Neuronal stem cell (in vitro differentiated cells): ENCODE results near the gene MAPK13.

ENCODE experiments used
- DNase-seq: peaks from one replicate; pipeline ENCODE4 v3.0.0-alpha.2; 2013; ENCODE audit warnings: low spot score
- H2AFZ ChIP-seq: one replicate; pipeline ENCODE4 v1.6.1; 2013; ENCODE audit warnings: mild to moderate bottlenecking, low read length, inconsistent platforms
- H2AK5ac ChIP-seq: 2 replicates; pipeline ENCODE4 v1.6.1; 2013; ENCODE audit warnings: low read depth, mild to moderate bottlenecking, inconsistent platforms, low read length, moderate library complexity, mixed read lengths
- H2BK120ac ChIP-seq: 2 replicates; pipeline ENCODE4 v1.6.1; 2013; ENCODE audit warnings: low read depth, mild to moderate bottlenecking, inconsistent platforms, low read length, moderate library complexity, mixed read lengths
- H2BK12ac ChIP-seq: one replicate; pipeline ENCODE4 v1.6.1; 2013; ENCODE audit warnings: low read length, inconsistent platforms
- H2BK15ac ChIP-seq: 2 replicates; pipeline ENCODE4 v1.6.1; 2013; ENCODE audit warnings: mild to moderate bottlenecking, low read length, inconsistent platforms, mixed read lengths
- H2BK5ac ChIP-seq: one replicate; pipeline ENCODE4 v1.6.1; 2013; ENCODE audit warnings: inconsistent platforms, mild to moderate bottlenecking, low read length, moderate library complexity
- H3K14ac ChIP-seq: one replicate; pipeline ENCODE4 v1.6.1; 2013; ENCODE audit warnings: low read length, inconsistent platforms
- H3K18ac ChIP-seq: 2 replicates; pipeline ENCODE4 v1.6.1; 2013; ENCODE audit warnings: low read length, inconsistent platforms
- H3K23ac ChIP-seq: 2 replicates; pipeline ENCODE4 v1.6.1; 2013; ENCODE audit warnings: low read depth, mild to moderate bottlenecking, mixed read lengths, low read length, inconsistent platforms; ENCODE audit not compliant: poor library complexity
- H3K27ac ChIP-seq: replicated peaks from 3 replicates; pipeline ENCODE4 v1.5.1; 2013; ENCODE audit warnings: low read length, inconsistent platforms
- H3K27me3 ChIP-seq, 3 experiments: 2 replicates each; pipeline ENCODE4 v1.6.1; 2013; ENCODE audit warnings: low read length in 3 of 3, mild to moderate bottlenecking in 2 of 3, inconsistent platforms in 1 of 3, low read depth in 1 of 3, mixed read lengths in 1 of 3, moderate library complexity in 1 of 3; ENCODE audit not compliant: control insufficient read depth in 3 of 3, insufficient read depth in 3 of 3
- H3K36me3 ChIP-seq, 2 donors: replicated peaks in 1 of 2; 2 replicates each; pipeline ENCODE4 v1.6.1; 2013; ENCODE audit warnings: low read length in 2 of 2; ENCODE audit not compliant: control insufficient read depth in 2 of 2, insufficient read depth in 2 of 2
- H3K4ac ChIP-seq: 2 replicates; pipeline ENCODE4 v1.6.1; 2013; ENCODE audit warnings: inconsistent platforms, mild to moderate bottlenecking, low read length, moderate library complexity
- H3K4me1 ChIP-seq, 2 donors: 1 replicate in 1 of 2; 2 replicates in 1 of 2; pipeline ENCODE4 v1.6.1; 2013; ENCODE audit warnings: low read length in 2 of 2, low read depth in 1 of 2; ENCODE audit not compliant: control insufficient read depth in 2 of 2, insufficient read depth in 1 of 2
- H3K4me2 ChIP-seq: one replicate; pipeline ENCODE4 v1.6.1; 2013; ENCODE audit warnings: mild to moderate bottlenecking, low read length, inconsistent platforms; ENCODE audit not compliant: insufficient read depth, poor library complexity, severe bottlenecking
- H3K4me3 ChIP-seq, 2 donors: 2 replicates each; pipeline ENCODE4 v1.5.1; 2013; ENCODE audit warnings: low read length in 2 of 2, mild to moderate bottlenecking in 2 of 2, inconsistent platforms in 1 of 2, moderate library complexity in 1 of 2
- H3K79me1 ChIP-seq: one replicate; pipeline ENCODE4 v1.6.1; 2013; ENCODE audit warnings: low read depth, mild to moderate bottlenecking, inconsistent platforms, low read length, moderate library complexity
- H3K9ac ChIP-seq: one replicate; pipeline ENCODE4 v1.6.1; 2013; ENCODE audit warnings: mild to moderate bottlenecking, low read depth, low read length, inconsistent platforms; ENCODE audit not compliant: poor library complexity
- H3K9me3 ChIP-seq, 2 donors: replicated peaks in 1 of 2; 2 replicates each; pipeline versions ENCODE3 to v1.6.1; 2013; ENCODE audit warnings: low read length in 2 of 2, mild to moderate bottlenecking in 2 of 2, inconsistent platforms in 1 of 2, low read depth in 1 of 2, mixed read lengths in 1 of 2, moderate library complexity in 1 of 2; ENCODE audit not compliant: control insufficient read depth in 2 of 2, insufficient read depth in 1 of 2
- H4K8ac ChIP-seq: one replicate; pipeline ENCODE4 v1.6.1; 2013; ENCODE audit warnings: low read depth, mild to moderate bottlenecking, inconsistent platforms, low read length, moderate library complexity
- H4K91ac ChIP-seq: one replicate; pipeline ENCODE4 v1.6.1; 2013; ENCODE audit warnings: low read length, low read depth, mild to moderate bottlenecking, inconsistent platforms; ENCODE audit not compliant: poor library complexity
- WGBS, 2 donors: extraction: QIAGEN DNeasy Blood & Tissue Kit; methylation state at CpG; one replicate each; pipeline ENCODE4 v1.1.7; 2013; ENCODE audit warnings: missing lambda C conversion rate in 2 of 2, mixed read lengths in 1 of 2; ENCODE audit not compliant: insufficient read length in 2 of 2, insufficient replicate concordance in 1 of 2; ENCODE audit errors: extremely low coverage in 2 of 2; 5-methylcytosine and 5-hydroxymethylcytosine counted together

Gene MAPK13

GRCh38 chr6:36117658-36118549, 12.4 kb upstream of the MAPK13 start:
- H3K4me1 ChIP-seq: peaks cover 0 to 3% of the 10 kb centered on the region in 2 donors
- no peak overlapping the region for H3K27ac ChIP-seq
- no peaks in the 10 kb centered on the region for H3K79me1 ChIP-seq
- H3K4me2 ChIP-seq: no peak overlapping the region
- H3K4ac ChIP-seq: no peak overlapping the region
- H2AK5ac ChIP-seq: no peak overlapping the region
- H3K9ac ChIP-seq: no peak overlapping the region
- H4K91ac ChIP-seq: no peak overlapping the region
- no peak overlapping the region for H2BK120ac ChIP-seq
- H2AFZ ChIP-seq: no peak overlapping the region
- no peak overlapping the region for H3K18ac ChIP-seq
- H2BK12ac ChIP-seq: no peak overlapping the region
- no peak overlapping the region for H2BK5ac ChIP-seq
- no peak overlapping the region for H3K23ac ChIP-seq
- peaks cover 0 to 2% of the 10 kb centered on the region in 2 donors for H3K36me3 ChIP-seq
- no peaks in the 10 kb centered on the region for H3K9me3 ChIP-seq
- peak overlapping the region; percentile 1 for H3K14ac ChIP-seq
- no peaks in the 10 kb centered on the region for H3K27me3 ChIP-seq
- WGBS, 2 donors: no CpG with 5 or more reads among the region's 8 CpGs
- no peak for DNase-seq
- H3K4me3 ChIP-seq: no peak overlapping the region
- no peak overlapping the region for H2BK15ac ChIP-seq
- H4K8ac ChIP-seq: no peak overlapping the region

- Histone ChIP-seq H2AK5ac (no peak overlapping the region), H3K79me1 (no peaks in the 10 kb centered on the region), H3K4me3 (no peak overlapping the region), H3K9ac (no peak overlapping the region), H3K14ac (peak overlapping the region; percentile 1), H3K4ac (no peak overlapping the region), H4K91ac (no peak overlapping the region), H4K8ac (no peak overlapping the region), H2AFZ (no peak overlapping the region), H2BK15ac (no peak overlapping the region), H3K27me3 (no peaks in the 10 kb centered on the region), H3K36me3 (peaks cover 0 to 2% of the 10 kb centered on the region in 2 donors), H3K18ac (no peak overlapping the region), H2BK120ac (no peak overlapping the region), H2BK5ac (no peak overlapping the region), H3K27ac (no peak overlapping the region), H3K23ac (no peak overlapping the region), H3K9me3 (no peaks in the 10 kb centered on the region), H3K4me2 (no peak overlapping the region), H3K4me1 (peaks cover 0 to 3% of the 10 kb centered on the region in 2 donors), H2BK12ac (no peak overlapping the region)
- WGBS, 2 donors: no CpG with 5 or more reads among the region's 4 CpGs
- no peak for DNase-seq
Measured at GRCh38 chr6:36118550-36119107, 11.7 kb upstream of the MAPK13 start.

- no peak overlapping the region for H2AK5ac ChIP-seq
- H2BK120ac ChIP-seq: no peak overlapping the region
- H3K14ac ChIP-seq: no peak overlapping the region
- H3K4me1 ChIP-seq: peaks cover 0 to 3% of the 10 kb centered on the region in 2 donors
- no peak overlapping the region for H3K27ac ChIP-seq
- no peak overlapping the region for H3K9ac ChIP-seq
- H3K36me3 ChIP-seq: peaks cover 0 to 2% of the 10 kb centered on the region in 2 donors
- H3K79me1 ChIP-seq: no peaks in the 10 kb centered on the region
- no peak overlapping the region for H3K18ac ChIP-seq
- H3K4ac ChIP-seq: no peak overlapping the region
- H3K9me3 ChIP-seq: no peaks in the 10 kb centered on the region
- no peak overlapping the region for H3K4me2 ChIP-seq
- no peaks in the 10 kb centered on the region for H3K27me3 ChIP-seq
- no peak for DNase-seq
- H2BK12ac ChIP-seq: no peak overlapping the region
- no peak overlapping the region for H2BK5ac ChIP-seq
- no peak overlapping the region for H3K23ac ChIP-seq
- H2AFZ ChIP-seq: no peak overlapping the region
- no peak overlapping the region for H4K91ac ChIP-seq
- no CpG with 5 or more reads among the region's 4 CpGs for WGBS, 2 donors
- no peak overlapping the region for H4K8ac ChIP-seq
- no peak overlapping the region for H2BK15ac ChIP-seq
- no peak overlapping the region for H3K4me3 ChIP-seq
Measured at GRCh38 chr6:36119209-36119608, 11.1 kb upstream of the MAPK13 start.

GRCh38 chr6:36120018-36120417, 10.3 kb upstream of the MAPK13 start:
- Histone ChIP-seq H3K79me1 (no peaks in the 10 kb centered on the region), H3K9ac (no peak overlapping the region), H2BK5ac (no peak overlapping the region), H3K14ac (no peak overlapping the region), H2BK15ac (no peak overlapping the region), H3K4me3 (no peak overlapping the region), H3K9me3 (no peaks in the 10 kb centered on the region), H3K4me2 (no peak overlapping the region), H3K18ac (no peak overlapping the region), H3K4ac (no peak overlapping the region), H3K27me3 (no peaks in the 10 kb centered on the region), H2BK120ac (no peak overlapping the region), H2BK12ac (no peak overlapping the region), H3K27ac (no peak overlapping the region), H2AFZ (no peak overlapping the region), H3K4me1 (peaks cover 0 to 3% of the 10 kb centered on the region in 2 donors), H4K8ac (no peak overlapping the region), H3K23ac (no peak overlapping the region), H4K91ac (no peak overlapping the region), H2AK5ac (no peak overlapping the region), H3K36me3 (peaks cover 0 to 2% of the 10 kb centered on the region in 2 donors)
- WGBS, 2 donors: no CpG with 5 or more reads among the region's 6 CpGs
- no peak for DNase-seq
